ENCODE measurements around the gene SECISBP2. TPM values are rescaled to one million over a fixed set of nuclear protein-coding genes. Genes with fewer than 3 reads are reported as not detected.

Gene SECISBP2
- polyA plus RNA-seq, 1 donor (not counting 4 experiments of a cell fraction or from before 2014, with no cell fraction given) = 24.3 TPM

DNA sequence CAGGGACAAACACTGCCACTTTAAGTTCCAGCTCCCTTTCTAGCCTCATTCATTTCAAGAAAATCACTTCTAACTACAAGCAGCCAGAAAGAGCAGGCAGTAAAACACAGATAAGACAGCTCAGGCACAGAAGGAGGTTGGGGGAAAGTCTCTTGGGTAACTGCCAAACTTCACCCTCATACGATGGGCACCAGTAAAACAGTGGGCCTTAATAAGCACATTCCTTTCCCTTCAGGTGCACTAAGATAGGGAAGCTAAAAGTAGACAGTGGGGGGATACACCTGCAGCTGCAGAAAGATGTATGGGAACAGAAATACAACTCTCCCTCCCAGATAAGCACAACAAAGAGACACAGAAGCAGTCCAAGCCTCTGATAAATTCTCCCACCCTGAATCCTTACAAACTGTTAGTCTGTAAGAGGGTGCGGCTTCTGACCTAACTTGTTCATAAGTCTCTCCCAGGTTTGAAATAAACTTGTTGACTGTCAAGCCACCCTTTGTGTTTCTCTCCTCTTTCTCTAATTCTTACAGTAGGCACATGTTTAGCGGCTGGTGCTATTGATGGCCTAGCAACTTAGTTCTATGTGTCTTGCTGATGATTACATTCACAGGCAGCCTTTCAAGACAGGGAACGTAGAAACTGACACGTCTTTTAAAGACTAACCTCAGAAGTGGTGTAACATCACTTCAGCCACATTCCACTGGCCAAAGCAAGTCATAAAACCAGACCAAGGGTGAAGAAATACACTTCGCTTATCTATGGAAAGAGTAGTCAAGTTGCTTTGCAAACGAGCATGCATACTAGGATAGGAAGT is 14.1 kb upstream of the SECISBP2 start:
- H3K4me1 ChIP-seq (ENCODE audit: control insufficient read depth, extremely low read depth, insufficient read depth, low read length) = no peaks in the 10 kb centered on the region
- H3K4me3 ChIP-seq (ENCODE audit: control insufficient read depth in 2 of 3, extremely low read depth in 1 of 3, insufficient read depth in 2 of 3, low read depth in 1 of 3, low read length in 3 of 3) = no peak overlapping the region
- H3K27me3 ChIP-seq (ENCODE audit: control insufficient read depth, extremely low read depth, insufficient read depth, low read length) = no peaks in the 10 kb centered on the region
- DNase-seq (ENCODE audit: low read depth, low spot score) = no peak
- H2AFZ ChIP-seq (ENCODE audit: control insufficient read depth, low read length) = no peak overlapping the region
- no peak overlapping the region for H3K27ac ChIP-seq (ENCODE audit: control insufficient read depth, insufficient read depth, low read length)
- no peaks in the 10 kb centered on the region for H3K79me2 ChIP-seq (ENCODE audit: control insufficient read depth, insufficient read depth, low read length)
- TF ChIP-seq CTCF (optimal IDR thresholded peaks at IDR 0.05 in 1 of 3, IDR thresholded peaks at IDR 0.05 in 1 of 3, conservative IDR thresholded peaks at IDR 0.05 in 1 of 3; ENCODE audit: extremely low read depth in 1 of 3, insufficient read depth in 2 of 3, low read length in 3 of 3) = no peak
- no peak for TF ChIP-seq EZH2 (IDR thresholded peaks at IDR 0.05; ENCODE audit: low read length)
- H3K36me3 ChIP-seq (ENCODE audit: control insufficient read depth in 2 of 2, extremely low read depth in 1 of 2, insufficient read depth in 2 of 2, low read length in 2 of 2) = peaks cover 0 to 6% of the 10 kb centered on the region in 2 experiments
- H3K9me1 ChIP-seq (ENCODE audit: control insufficient read depth, extremely low read depth, insufficient read depth, low read length) = no peaks in the 10 kb centered on the region
- dilution Hi-C loops (cut with MboI; ENCODE audit: extremely low pct_ligation_motif_present, low sequenced_read_pairs) = no loop called here
- no peak overlapping the region for H3K9ac ChIP-seq (ENCODE audit: control insufficient read depth, extremely low read depth, insufficient read depth, low read length)
- no peak overlapping the region for H3K4me2 ChIP-seq (ENCODE audit: control insufficient read depth, extremely low read depth, insufficient read depth, low read depth, low read length)
- FAIRE-seq = no peak
- H4K20me1 ChIP-seq (ENCODE audit: control insufficient read depth, extremely low read depth, insufficient read depth, low read length) = no peaks in the 10 kb centered on the region
- H3K9me3 ChIP-seq (ENCODE audit: control insufficient read depth, low read depth, low read length) = no peaks in the 10 kb centered on the region

DNA sequence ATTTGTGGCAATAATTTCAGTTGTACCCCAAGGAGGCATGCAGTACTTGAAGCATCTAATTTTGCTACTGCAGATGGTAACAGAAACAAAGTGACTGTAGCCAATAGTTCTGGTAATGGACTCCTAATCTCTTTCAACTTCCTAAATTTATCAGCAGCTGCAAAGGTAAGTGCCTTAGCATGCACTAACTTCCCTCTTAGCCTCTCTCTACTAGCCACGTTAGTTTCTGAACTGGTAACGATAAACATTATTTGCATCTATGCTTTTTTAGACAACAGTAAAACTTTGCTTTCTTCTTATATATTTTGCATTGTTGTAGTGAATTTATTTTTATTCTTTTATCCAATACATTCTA is 13.5 kb upstream of the SECISBP2 start:
- H3K9me1 ChIP-seq (ENCODE audit: control insufficient read depth, extremely low read depth, insufficient read depth, low read length) = no peaks in the 10 kb centered on the region
- H3K36me3 ChIP-seq (ENCODE audit: control insufficient read depth in 2 of 2, extremely low read depth in 1 of 2, insufficient read depth in 2 of 2, low read length in 2 of 2) = peaks cover 0 to 6% of the 10 kb centered on the region in 2 experiments
- H3K9ac ChIP-seq (ENCODE audit: control insufficient read depth, extremely low read depth, insufficient read depth, low read length) = no peak overlapping the region
- H3K27ac ChIP-seq (ENCODE audit: control insufficient read depth, insufficient read depth, low read length) = no peak overlapping the region
- H3K27me3 ChIP-seq (ENCODE audit: control insufficient read depth, extremely low read depth, insufficient read depth, low read length) = no peaks in the 10 kb centered on the region
- no peak overlapping the region for H3K4me3 ChIP-seq (ENCODE audit: control insufficient read depth in 2 of 3, extremely low read depth in 1 of 3, insufficient read depth in 2 of 3, low read depth in 1 of 3, low read length in 3 of 3)
- no peaks in the 10 kb centered on the region for H4K20me1 ChIP-seq (ENCODE audit: control insufficient read depth, extremely low read depth, insufficient read depth, low read length)
- no peaks in the 10 kb centered on the region for H3K9me3 ChIP-seq (ENCODE audit: control insufficient read depth, low read depth, low read length)
- TF ChIP-seq CTCF (optimal IDR thresholded peaks at IDR 0.05 in 1 of 3, IDR thresholded peaks at IDR 0.05 in 1 of 3, conservative IDR thresholded peaks at IDR 0.05 in 1 of 3; ENCODE audit: extremely low read depth in 1 of 3, insufficient read depth in 2 of 3, low read length in 3 of 3) (no peak), EZH2 (IDR thresholded peaks at IDR 0.05; ENCODE audit: low read length) (no peak)
- H3K79me2 ChIP-seq (ENCODE audit: control insufficient read depth, insufficient read depth, low read length) = no peaks in the 10 kb centered on the region
- dilution Hi-C loops (cut with MboI; ENCODE audit: extremely low pct_ligation_motif_present, low sequenced_read_pairs) = no loop called here
- FAIRE-seq (no peak), DNase-seq (ENCODE audit: low read depth, low spot score) (no peak)
- H3K4me2 ChIP-seq (ENCODE audit: control insufficient read depth, extremely low read depth, insufficient read depth, low read depth, low read length) = no peak overlapping the region
- H3K4me1 ChIP-seq (ENCODE audit: control insufficient read depth, extremely low read depth, insufficient read depth, low read length) = peaks cover 4% of the 10 kb centered on the region
- no peak overlapping the region for H2AFZ ChIP-seq (ENCODE audit: control insufficient read depth, low read length)
